Activated naive CD8-positive, alpha-beta T cell treated with anti-CD3 and anti-CD28 coated beads for 36 hours (primary cell): ENCODE data around the gene ETV6. TPM values are rescaled to one million over a fixed set of nuclear protein-coding genes. Genes with fewer than 3 reads are reported as not detected.
A peak's percentile ranks its signal among the peaks of the same experiment; 100 is the strongest.
"Not testable (repeated sequence)": the region's sequence is repeated elsewhere in the genome, so short reads cannot be mapped to it uniquely, and the experiment has no call there.

Source experiments
- DNase-seq: peaks from one replicate; pipeline ENCODE4 v3.0.0; 2021
- H3K27ac Mint-ChIP-seq: one replicate; pipeline ENCODE4 v1.8.0; 2022; ENCODE audit warnings: mild to moderate bottlenecking, moderate library complexity, mixed read lengths
- H3K27me3 Mint-ChIP-seq: one replicate; pipeline ENCODE4 v1.8.0; 2022; ENCODE audit warnings: mild to moderate bottlenecking, mixed read lengths
- H3K36me3 Mint-ChIP-seq: one replicate; pipeline ENCODE4 v1.8.0; 2021; ENCODE audit warnings: mild to moderate bottlenecking, mixed read lengths
- H3K4me1 Mint-ChIP-seq: one replicate; pipeline ENCODE4 v1.8.0; 2021; ENCODE audit warnings: mixed read lengths
- H3K4me3 Mint-ChIP-seq: one replicate; pipeline ENCODE4 v1.8.0; 2022; ENCODE audit warnings: mild to moderate bottlenecking, moderate library complexity, mixed read lengths
- H3K9me3 Mint-ChIP-seq: one replicate; pipeline ENCODE4 v1.8.0; 2022; ENCODE audit warnings: mixed read lengths
- total RNA-seq, 2 experiments: library from RNA; stranded (reverse); gene quantifications; one replicate each; pipeline ENCODE4 v1.2.3, GENCODE V29; 2021

Gene ETV6
- total RNA-seq, 2 experiments from 2014 or later = 21.6 to 23.7 TPM

DNA sequence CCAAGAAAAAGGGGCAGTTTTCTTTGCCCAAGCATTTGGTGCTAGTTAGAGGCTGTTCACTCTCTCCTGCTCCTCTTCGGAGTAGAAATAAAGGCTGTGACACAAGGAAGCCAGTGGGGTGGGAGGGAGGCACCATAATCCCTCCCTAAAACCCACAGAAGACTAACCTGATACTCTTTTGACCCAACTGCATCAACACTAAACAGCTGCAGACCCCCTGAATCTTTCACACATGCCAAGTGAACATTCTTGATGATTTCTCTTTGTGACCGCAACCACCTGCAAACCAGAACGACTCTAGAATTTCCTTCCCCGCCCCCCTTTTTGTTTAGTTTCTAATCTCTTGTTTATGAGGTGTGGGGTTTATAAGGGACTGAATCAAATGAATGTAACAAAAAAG is 245.4 kb downstream of the ETV6 start:
- H3K9me3 Mint-ChIP-seq = no peaks in the 10 kb centered on the region
- peaks cover 22% of the 10 kb centered on the region for H3K4me1 Mint-ChIP-seq
- H3K4me3 Mint-ChIP-seq = no peak overlapping the region
- H3K36me3 Mint-ChIP-seq = peaks cover 23% of the 10 kb centered on the region
- no peak overlapping the region for H3K27ac Mint-ChIP-seq
- no peak for DNase-seq
- peaks cover 11% of the 10 kb centered on the region for H3K27me3 Mint-ChIP-seq

DNA sequence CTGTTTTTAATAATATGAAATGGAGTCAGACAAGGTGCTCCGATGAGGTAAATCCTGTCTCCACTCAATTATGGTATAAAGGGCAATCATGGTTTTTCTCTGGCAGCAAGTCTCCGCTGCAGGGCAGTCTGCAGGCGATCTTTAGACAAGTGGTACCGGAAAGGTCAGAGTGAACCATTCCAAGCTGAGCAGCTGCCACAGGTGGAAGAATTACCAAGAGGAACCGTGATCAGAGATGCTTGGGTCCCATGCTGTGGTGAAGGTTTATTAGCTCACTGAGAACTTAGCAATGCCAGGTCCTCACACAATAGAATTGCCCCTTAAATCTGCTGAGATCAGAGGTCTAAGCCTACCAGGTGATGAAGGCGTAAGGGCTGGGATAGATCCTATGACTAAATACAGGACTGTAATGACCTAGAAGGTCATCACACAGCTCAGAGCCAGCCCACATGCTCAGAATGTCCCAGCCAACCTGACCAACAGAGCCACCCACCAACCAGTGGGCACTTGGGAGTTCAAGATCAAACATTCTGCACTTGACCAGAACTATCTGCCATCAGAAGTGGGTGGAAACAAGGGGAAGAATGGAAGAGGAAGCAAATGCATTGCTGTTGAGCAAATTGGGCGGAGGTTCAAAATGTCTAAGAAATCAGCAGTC is 246.1 kb downstream of the ETV6 start:
- Mint-ChIP-seq H3K4me1 (peaks cover 24% of the 10 kb centered on the region), H3K27ac (no peak overlapping the region), H3K36me3 (peaks cover 23% of the 10 kb centered on the region), H3K9me3 (no peaks in the 10 kb centered on the region), H3K4me3 (no peak overlapping the region), H3K27me3 (peaks cover 11% of the 10 kb centered on the region)
- no peak for DNase-seq

DNA sequence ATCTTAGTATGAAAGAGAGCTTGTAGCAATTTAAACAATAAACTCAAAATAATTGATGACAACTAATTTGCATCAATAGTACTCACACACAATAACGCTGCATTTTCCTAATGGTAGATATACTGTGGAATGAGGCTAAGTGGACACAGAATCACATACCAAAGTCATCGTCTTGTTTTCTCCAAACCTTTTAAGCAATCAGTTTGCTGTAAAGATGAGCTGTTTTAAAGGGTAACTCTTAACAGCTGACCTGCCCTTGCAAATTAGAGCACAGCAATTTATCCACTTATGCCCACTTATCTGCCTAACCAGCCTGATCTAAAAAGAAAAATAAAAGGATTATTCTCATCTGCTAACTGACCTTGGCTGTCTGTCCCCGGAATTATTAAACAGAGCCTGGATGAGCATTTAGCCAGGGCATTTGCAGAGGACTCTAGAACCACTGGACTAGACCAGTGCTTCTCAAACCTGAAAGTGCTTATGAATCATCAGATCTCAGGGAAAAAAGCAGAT is 247.0 kb downstream of the ETV6 start:
- peaks cover 17% of the 10 kb centered on the region for H3K36me3 Mint-ChIP-seq
- H3K27me3 Mint-ChIP-seq = peaks cover 11% of the 10 kb centered on the region
- H3K4me3 Mint-ChIP-seq = no peak overlapping the region
- H3K4me1 Mint-ChIP-seq = peaks cover 27% of the 10 kb centered on the region
- DNase-seq = no peak
- H3K9me3 Mint-ChIP-seq = no peaks in the 10 kb centered on the region
- H3K27ac Mint-ChIP-seq = no peak overlapping the region

DNA sequence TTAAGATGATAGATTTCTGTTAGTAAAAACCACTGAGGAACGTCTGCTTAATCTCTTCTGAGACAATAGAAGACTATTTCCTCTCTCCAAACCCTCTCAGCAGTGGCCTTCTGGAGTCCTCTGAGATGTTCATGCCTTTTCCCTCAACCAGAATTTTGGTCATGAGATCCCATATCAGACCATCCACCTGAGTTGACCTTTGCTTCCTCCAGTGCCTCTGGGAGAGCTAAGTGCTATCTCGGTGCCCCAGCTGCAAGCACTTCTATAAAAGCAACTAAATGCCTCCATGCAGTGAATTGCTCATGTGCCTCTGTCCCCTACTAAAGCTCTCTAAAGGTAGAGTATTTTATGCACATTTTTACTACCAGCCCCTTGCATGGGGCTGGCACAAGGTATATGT is 248.4 kb downstream of the ETV6 start:
- no peak overlapping the region for H3K27ac Mint-ChIP-seq
- peaks cover 41% of the 10 kb centered on the region for H3K4me1 Mint-ChIP-seq
- no peaks in the 10 kb centered on the region for H3K9me3 Mint-ChIP-seq
- peaks cover 11% of the 10 kb centered on the region for H3K27me3 Mint-ChIP-seq
- H3K36me3 Mint-ChIP-seq = peaks cover 10% of the 10 kb centered on the region
- DNase-seq = no peak
- no peak overlapping the region for H3K4me3 Mint-ChIP-seq

DNA sequence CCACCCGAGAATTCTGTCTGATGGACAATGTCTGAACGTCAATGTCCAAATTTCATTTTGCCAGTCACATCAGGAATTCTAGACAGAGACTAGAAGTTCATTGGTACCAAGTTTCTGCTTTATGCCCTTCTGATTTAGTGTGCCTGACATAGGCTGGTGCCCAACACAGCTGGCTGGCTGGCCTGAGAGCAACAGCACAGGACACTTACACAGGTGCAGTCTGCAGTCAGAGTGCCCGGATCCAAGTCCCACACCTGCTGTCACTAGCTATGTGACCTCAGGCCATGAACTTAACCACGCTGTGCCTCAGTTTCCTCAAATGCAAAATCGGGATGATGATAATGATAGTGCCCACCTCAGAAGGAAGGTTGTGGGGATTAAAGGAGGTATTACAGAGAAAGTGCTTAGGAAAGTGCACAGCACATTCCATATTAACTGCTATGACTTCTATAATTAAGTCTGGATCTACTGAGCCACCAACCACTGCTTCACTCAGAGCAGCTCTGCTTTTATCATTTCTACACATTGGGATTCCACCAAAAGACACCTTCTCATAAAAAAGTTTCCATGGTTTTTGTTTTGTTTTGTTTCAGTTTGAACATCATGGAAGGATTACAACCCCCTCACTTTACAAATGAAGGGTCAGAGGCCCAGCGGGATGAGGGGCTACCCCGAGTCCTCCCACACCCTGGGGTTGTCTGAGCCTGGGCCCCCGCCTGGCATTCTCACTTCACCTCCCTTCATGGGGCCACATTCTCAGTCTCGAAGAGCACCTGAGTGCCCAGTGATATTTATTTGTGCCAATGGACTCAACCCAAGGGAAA is 252.4 kb downstream of the ETV6 start:
- peak overlapping the region; percentile 68 for H3K27ac Mint-ChIP-seq
- H3K27me3 Mint-ChIP-seq = peaks cover 11% of the 10 kb centered on the region
- DNase-seq = peak; percentile 58
- no peak overlapping the region for H3K4me3 Mint-ChIP-seq
- H3K9me3 Mint-ChIP-seq = peaks cover 5% of the 10 kb centered on the region
- H3K36me3 Mint-ChIP-seq = peaks cover 10% of the 10 kb centered on the region
- H3K4me1 Mint-ChIP-seq = peaks cover 35% of the 10 kb centered on the region

DNA sequence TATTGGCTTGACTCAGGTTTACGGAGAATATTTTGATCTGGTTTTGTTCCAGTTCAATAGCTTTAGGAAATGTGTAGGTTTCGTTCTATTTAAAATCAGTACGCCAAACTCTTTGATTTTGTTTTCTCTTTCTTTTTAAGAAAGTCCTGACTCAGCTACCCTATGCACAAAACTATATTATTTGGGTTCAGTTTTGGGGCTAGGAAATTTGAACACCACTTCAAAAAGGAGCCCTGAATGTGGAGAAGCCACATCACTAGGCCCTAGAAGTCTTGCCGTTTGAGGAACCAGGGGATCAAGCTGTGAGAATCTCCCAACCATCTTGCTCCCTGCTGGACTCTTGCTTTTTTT is 253.0 kb downstream of the ETV6 start:
- H3K27ac Mint-ChIP-seq = peak overlapping the region; percentile 68
- peaks cover 9% of the 10 kb centered on the region for H3K36me3 Mint-ChIP-seq
- H3K4me1 Mint-ChIP-seq = peaks cover 35% of the 10 kb centered on the region
- H3K27me3 Mint-ChIP-seq = peaks cover 6% of the 10 kb centered on the region
- peaks cover 5% of the 10 kb centered on the region for H3K9me3 Mint-ChIP-seq
- DNase-seq = no peak
- H3K4me3 Mint-ChIP-seq = no peak overlapping the region

DNA sequence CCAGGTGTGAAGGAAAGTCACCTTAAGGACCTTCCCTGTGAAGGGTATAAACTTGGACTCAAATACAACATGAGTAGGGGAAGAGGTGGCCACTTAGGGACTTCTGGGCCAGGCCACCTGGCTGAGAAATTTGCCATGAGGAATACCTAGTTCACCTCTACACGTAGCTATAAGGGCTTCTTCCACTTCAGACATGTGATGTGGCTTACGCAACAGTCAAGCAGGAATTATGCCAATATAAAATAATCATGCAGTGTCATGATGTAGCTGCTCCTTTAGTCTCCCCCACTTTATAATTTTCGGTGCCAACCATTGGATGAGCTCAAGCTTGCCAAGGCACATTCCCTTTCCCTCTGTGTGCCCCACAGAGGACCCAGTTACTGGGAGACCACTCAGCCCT is 254.7 kb downstream of the ETV6 start:
- Mint-ChIP-seq H3K9me3 (peaks cover 12% of the 10 kb centered on the region), H3K4me3 (no peak overlapping the region), H3K27me3 (no peaks in the 10 kb centered on the region), H3K36me3 (peaks cover 9% of the 10 kb centered on the region), H3K27ac (no peak overlapping the region), H3K4me1 (peaks cover 29% of the 10 kb centered on the region)
- DNase-seq = no peak

DNA sequence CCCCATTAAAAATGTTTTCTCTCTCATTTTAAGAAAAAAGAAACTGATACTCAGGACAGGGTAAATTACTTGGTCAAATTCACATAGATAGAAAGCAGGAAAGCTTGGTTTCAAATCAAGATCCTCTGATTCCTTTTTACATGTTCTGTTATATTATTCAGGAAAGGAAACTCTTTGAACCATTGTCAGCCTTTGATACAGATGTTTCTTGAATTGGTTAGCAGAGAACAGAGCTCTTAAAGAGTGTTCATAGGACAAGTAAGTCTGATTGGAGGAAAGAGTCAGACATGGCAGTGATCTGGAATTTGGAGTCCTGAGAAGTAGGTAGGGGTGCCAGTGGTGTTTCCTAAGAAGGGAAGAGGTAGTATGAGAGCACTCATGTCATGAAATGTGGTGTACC is 256.1 kb downstream of the ETV6 start:
- Mint-ChIP-seq H3K4me1 (peaks cover 28% of the 10 kb centered on the region), H3K27ac (no peak overlapping the region), H3K4me3 (no peak overlapping the region), H3K27me3 (no peaks in the 10 kb centered on the region), H3K36me3 (peaks cover 13% of the 10 kb centered on the region), H3K9me3 (peaks cover 16% of the 10 kb centered on the region)
- no peak for DNase-seq

DNA sequence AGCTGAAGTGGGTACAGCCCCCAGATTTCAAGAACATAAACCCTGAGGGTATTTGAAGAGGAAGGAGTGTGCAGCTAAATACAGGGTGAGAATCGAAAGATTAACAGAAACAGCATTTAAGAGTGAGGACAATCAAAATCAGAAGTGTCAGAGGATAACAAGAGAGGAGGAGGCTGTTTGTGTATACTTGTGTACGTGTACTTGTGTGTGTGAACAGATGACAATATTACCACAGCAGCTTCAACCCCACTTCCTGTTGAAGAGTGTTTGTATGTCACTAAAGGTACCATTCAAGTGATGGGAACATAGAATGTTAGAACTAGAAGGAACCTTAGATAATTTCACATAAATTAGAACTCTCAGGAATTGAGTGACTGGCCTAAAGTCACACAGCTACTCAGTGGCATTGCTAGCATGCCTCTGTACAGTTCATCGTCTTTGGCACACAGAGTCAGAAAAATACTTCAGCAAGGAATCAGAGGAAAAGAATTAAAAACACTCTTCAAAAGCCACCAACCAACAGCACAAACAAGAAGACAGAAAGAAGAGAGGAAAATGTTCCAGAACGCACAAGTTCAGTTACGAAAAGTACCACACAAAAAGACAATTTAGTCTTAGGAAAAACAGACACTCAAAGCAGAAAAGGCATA is 256.9 kb downstream of the ETV6 start:
- peaks cover 25% of the 10 kb centered on the region for H3K4me1 Mint-ChIP-seq
- H3K36me3 Mint-ChIP-seq = peaks cover 13% of the 10 kb centered on the region
- no peak overlapping the region for H3K4me3 Mint-ChIP-seq
- no peak for DNase-seq
- H3K9me3 Mint-ChIP-seq = peaks cover 16% of the 10 kb centered on the region
- peak overlapping the region; percentile 0 for H3K27ac Mint-ChIP-seq
- no peaks in the 10 kb centered on the region for H3K27me3 Mint-ChIP-seq

DNA sequence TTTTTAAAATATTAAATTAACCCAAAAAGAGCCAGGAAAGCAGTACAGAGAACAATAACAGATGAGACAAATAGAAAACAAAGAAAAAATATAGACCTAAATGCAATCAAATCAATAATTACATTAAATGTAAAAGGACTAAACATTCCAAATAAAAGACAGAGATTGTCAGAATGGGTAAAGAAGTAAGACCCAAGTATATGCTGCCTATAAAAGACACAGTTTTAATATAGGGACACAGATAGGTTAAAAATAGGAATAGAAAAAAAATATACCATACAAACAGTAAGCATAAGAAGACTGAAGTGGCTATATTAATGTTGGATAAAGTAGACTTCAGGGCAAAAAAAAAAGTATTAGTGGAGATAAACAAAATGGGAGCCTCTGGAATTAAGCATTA is 258.2 kb downstream of the ETV6 start:
- Mint-ChIP-seq H3K4me1 (peaks cover 14% of the 10 kb centered on the region), H3K27me3 (no peaks in the 10 kb centered on the region), H3K27ac (no peak overlapping the region), H3K4me3 (no peak overlapping the region), H3K36me3 (peaks cover 13% of the 10 kb centered on the region), H3K9me3 (peaks cover 20% of the 10 kb centered on the region)
- no peak for DNase-seq

DNA sequence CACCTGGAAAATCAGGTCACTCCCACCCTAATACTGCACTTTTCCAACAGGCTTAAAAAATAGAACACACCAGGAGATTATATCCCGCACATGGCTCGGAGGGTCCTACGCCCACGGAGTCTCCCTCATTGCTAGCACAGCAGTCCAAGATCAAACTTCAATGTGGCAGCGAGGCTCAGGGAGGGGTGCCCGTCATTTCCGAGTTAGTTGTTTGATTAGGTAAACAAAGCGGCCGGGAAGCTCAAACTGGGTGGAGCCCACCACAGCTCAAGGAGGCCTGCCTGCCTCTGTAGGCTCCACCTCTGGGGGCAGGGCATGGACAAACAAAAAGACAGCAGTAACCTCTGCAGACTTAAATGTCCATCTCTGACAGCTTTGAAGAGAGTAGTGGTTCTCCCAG is 259.9 kb downstream of the ETV6 start:
- H3K4me1 Mint-ChIP-seq, H3K27ac Mint-ChIP-seq, DNase-seq, H3K4me3 Mint-ChIP-seq, H3K27me3 Mint-ChIP-seq: not testable (repeated sequence)
- H3K9me3 Mint-ChIP-seq = peaks cover 21% of the 10 kb centered on the region
- H3K36me3 Mint-ChIP-seq = peaks cover 13% of the 10 kb centered on the region

DNA sequence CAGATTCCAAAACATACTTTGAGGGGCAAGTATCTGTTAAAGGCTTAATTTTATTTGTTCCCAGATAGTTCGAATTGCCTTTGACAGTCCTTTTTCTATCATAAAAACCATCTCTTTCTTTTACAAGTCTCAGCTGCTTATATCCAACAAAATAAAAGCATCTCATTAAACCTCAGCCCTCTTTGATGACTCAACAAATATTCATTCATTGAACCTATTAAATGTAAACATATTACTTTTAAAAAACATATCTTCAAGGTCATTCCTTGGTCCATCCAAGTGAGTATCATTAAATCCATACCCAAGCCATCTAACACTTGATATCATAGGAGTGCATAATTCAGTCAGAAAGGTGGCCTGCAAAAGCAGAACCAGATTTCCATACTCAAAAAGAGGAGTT is 266.6 kb downstream of the ETV6 start:
- peaks cover 5% of the 10 kb centered on the region for H3K9me3 Mint-ChIP-seq
- H3K4me1 Mint-ChIP-seq = no peaks in the 10 kb centered on the region
- DNase-seq = no peak
- no peak overlapping the region for H3K27ac Mint-ChIP-seq
- no peaks in the 10 kb centered on the region for H3K27me3 Mint-ChIP-seq
- no peaks in the 10 kb centered on the region for H3K36me3 Mint-ChIP-seq
- H3K4me3 Mint-ChIP-seq = no peak overlapping the region

DNA sequence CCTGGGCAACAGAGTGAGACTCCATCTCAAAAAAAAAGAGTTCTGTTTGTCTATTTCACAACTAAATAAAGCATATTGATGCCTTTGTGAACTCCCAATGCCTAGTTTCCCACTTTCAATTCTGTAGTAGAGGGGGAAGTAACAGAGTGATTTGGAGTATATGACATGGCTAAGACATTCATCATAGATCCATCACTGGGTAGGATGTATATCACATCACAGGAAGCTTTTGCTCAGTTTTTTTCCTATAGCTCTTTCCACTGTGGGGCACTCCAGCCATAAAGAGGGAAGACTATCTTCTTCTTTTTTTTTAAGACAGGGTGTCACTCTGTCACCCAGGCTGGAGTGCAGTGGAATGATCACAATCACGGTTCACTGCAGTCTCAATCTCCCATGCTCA is 267.3 kb downstream of the ETV6 start:
- Mint-ChIP-seq H3K27ac (no peak overlapping the region), H3K4me1 (no peaks in the 10 kb centered on the region), H3K27me3 (no peaks in the 10 kb centered on the region), H3K36me3 (no peaks in the 10 kb centered on the region), H3K9me3 (peaks cover 3% of the 10 kb centered on the region), H3K4me3 (no peak overlapping the region)
- no peak for DNase-seq

DNA sequence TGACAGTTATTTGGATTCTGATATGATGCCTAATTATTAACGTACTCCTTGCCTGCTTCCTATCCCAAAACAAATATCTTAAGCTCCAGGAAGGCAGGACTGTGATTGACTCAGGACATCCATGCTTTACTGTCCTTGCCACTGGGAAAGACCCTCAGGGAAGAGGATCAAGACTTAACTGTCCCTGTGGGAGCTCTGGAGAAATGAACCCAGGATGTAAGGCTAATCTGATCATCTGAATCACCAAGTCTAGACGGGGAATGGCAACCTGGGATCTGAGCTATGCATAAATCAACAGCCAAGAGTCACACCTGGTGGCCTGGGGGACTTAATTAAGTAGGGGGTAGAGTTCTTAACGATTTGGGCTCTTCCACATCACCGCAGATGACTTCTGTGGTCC is 268.0 kb downstream of the ETV6 start:
- Mint-ChIP-seq H3K4me3 (no peak overlapping the region), H3K36me3 (no peaks in the 10 kb centered on the region), H3K27ac (no peak overlapping the region), H3K4me1 (no peaks in the 10 kb centered on the region), H3K9me3 (peaks cover 1% of the 10 kb centered on the region), H3K27me3 (no peaks in the 10 kb centered on the region)
- no peak for DNase-seq

DNA sequence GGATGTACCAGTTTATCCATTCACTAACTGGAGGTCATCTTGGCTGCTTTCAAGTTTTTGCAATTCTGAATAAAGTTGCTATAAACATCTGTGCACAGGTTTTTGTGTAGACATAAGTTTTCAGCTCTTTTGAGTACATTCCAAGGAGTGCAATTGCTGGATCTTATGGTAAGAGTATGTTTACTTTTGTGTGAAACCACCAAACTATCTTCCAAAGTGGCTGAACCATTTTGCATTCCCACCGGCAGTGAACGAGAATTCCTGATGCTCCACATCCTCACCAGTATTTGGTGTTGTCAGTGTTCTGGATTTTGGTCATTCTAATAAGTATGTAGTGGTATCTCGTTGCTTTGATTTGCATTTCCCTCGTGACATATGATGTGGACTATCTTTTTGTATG is 270.8 kb downstream of the ETV6 start:
- Mint-ChIP-seq H3K9me3 (no peaks in the 10 kb centered on the region), H3K36me3 (no peaks in the 10 kb centered on the region), H3K27ac (no peak overlapping the region), H3K27me3 (no peaks in the 10 kb centered on the region), H3K4me1 (peaks cover 2% of the 10 kb centered on the region), H3K4me3 (no peak overlapping the region)
- no peak for DNase-seq
